Hypothalamus (tissue), 51 donors: ENCODE data around the gene ARHGAP22.
A peak's percentile ranks its signal among the peaks of the same experiment; 100 is the strongest.

ENCODE experiments used
- DNase-seq, 51 donors: peaks; one replicate each; lab custom pipeline; 2025; lab: John Stamatoyannopoulos, UW

ARHGAP22 gene

GRCh38 chr10:48412933-48413332 is 191.9 kb downstream of the ARHGAP22 start:
- DNase-seq: no peak

GRCh38 chr10:48412081-48412480 is 192.8 kb downstream of the ARHGAP22 start:
- no peak for DNase-seq

- DNase-seq: no peak
Measured at GRCh38 chr10:48411510-48411909, 193.4 kb downstream of the ARHGAP22 start.

- DNase-seq: no peak
Measured at GRCh38 chr10:48410503-48410902, 194.4 kb downstream of the ARHGAP22 start.

GRCh38 chr10:48406658-48407057 is 198.2 kb downstream of the ARHGAP22 start:
- DNase-seq: no peak

GRCh38 chr10:48406204-48406603 is 198.7 kb downstream of the ARHGAP22 start:
- no peak for DNase-seq

- no peak for DNase-seq
Measured at GRCh38 chr10:48404646-48405045, 200.2 kb downstream of the ARHGAP22 start.

GRCh38 chr10:48400850-48401220 is 204.0 kb downstream of the ARHGAP22 start:
- no peak for DNase-seq

GRCh38 chr10:48400129-48400849 is 204.6 kb downstream of the ARHGAP22 start:
- DNase-seq: no peak

GRCh38 chr10:48399551-48399950 is 205.3 kb downstream of the ARHGAP22 start:
- no peak for DNase-seq

- peak in 3 of 51 donors; percentile 20 to 33 (median 20) for DNase-seq
Measured at GRCh38 chr10:48399056-48399541, 205.8 kb downstream of the ARHGAP22 start.

- no peak for DNase-seq
Measured at GRCh38 chr10:48398261-48398660, 206.6 kb downstream of the ARHGAP22 start.
